ENCODE measurements around the gene AGXT2. TPM values are rescaled to one million over a fixed set of nuclear protein-coding genes. Genes with fewer than 3 reads are reported as not detected.

The AGXT2 gene
- total RNA-seq, 1 experiment from 2014 or later = not detected

GRCh38 chr5:35061211-35061770 lies 13.5 kb upstream of the AGXT2 start:
- TF ChIP-seq CTCF (conservative IDR thresholded peaks at IDR 0.05; ENCODE audit: low read depth, low read length) (no peak), EZH2phosphoT487 (IDR thresholded peaks at IDR 0.05; ENCODE audit: borderline replicate concordance, low read length) (no peak), EZH2 (IDR thresholded peaks at IDR 0.05; ENCODE audit: low read length, unreplicated experiment) (no peak)
- no peak for ATAC-seq
- peaks cover 88% of the 10 kb centered on the region for H3K27me3 ChIP-seq (ENCODE audit: low read length)
- intact Hi-C loops (cut with micrococcal nuclease) = no loop called here
- no peak for DNase-seq
- no peak overlapping the region for H3K4me3 ChIP-seq (ENCODE audit: low read length)
- H3K27ac ChIP-seq (ENCODE audit: low read length) = no peak overlapping the region
- H3K36me3 ChIP-seq (ENCODE audit: low read depth, low read length) = no peaks in the 10 kb centered on the region
- CTCF ChIA-PET = no interaction called here
- H3K4me2 ChIP-seq (ENCODE audit: low read length) = no peak overlapping the region
- no peak overlapping the region for H2AFZ ChIP-seq (ENCODE audit: low read length)
- H3K9ac ChIP-seq (ENCODE audit: low read length) = no peak overlapping the region
- H3K4me1 ChIP-seq (ENCODE audit: insufficient read depth, low read length) = no peaks in the 10 kb centered on the region
- H3K9me3 ChIP-seq (ENCODE audit: low read length) = no peaks in the 10 kb centered on the region
- no peaks in the 10 kb centered on the region for H3K9me2 ChIP-seq (replicated peaks; ENCODE audit: low read length)
- H3F3A ChIP-seq (ENCODE audit: low read length, unreplicated experiment) = no peaks in the 10 kb centered on the region
- H3K79me2 ChIP-seq (ENCODE audit: low read length) = no peaks in the 10 kb centered on the region
- H4K20me1 ChIP-seq (ENCODE audit: low read length) = no peaks in the 10 kb centered on the region
- POLR2A ChIA-PET (ENCODE audit: unreplicated experiment) = no interaction called here
- BruUV-seq (replicated peaks) = no TSS peak

GRCh38 chr5:35060236-35060635 lies 12.5 kb upstream of the AGXT2 start:
- TF ChIP-seq EZH2phosphoT487 (IDR thresholded peaks at IDR 0.05; ENCODE audit: borderline replicate concordance, low read length) (no peak), EZH2 (IDR thresholded peaks at IDR 0.05; ENCODE audit: low read length, unreplicated experiment) (no peak), CTCF (conservative IDR thresholded peaks at IDR 0.05; ENCODE audit: low read depth, low read length) (no peak)
- CTCF ChIA-PET = no interaction called here
- intact Hi-C loops (cut with micrococcal nuclease) = no loop called here
- ATAC-seq (no peak), DNase-seq (no peak)
- no peak overlapping the region for H3K4me2 ChIP-seq (ENCODE audit: low read length)
- H3K4me1 ChIP-seq (ENCODE audit: insufficient read depth, low read length) = no peaks in the 10 kb centered on the region
- POLR2A ChIA-PET (ENCODE audit: unreplicated experiment) = no interaction called here
- no peaks in the 10 kb centered on the region for H3K9me3 ChIP-seq (ENCODE audit: low read length)
- no TSS peak for BruUV-seq (replicated peaks)
- no peaks in the 10 kb centered on the region for H3K79me2 ChIP-seq (ENCODE audit: low read length)
- H3K36me3 ChIP-seq (ENCODE audit: low read depth, low read length) = no peaks in the 10 kb centered on the region
- H3K27ac ChIP-seq (ENCODE audit: low read length) = no peak overlapping the region
- no peaks in the 10 kb centered on the region for H3K9me2 ChIP-seq (replicated peaks; ENCODE audit: low read length)
- H2AFZ ChIP-seq (ENCODE audit: low read length) = no peak overlapping the region
- H3F3A ChIP-seq (ENCODE audit: low read length, unreplicated experiment) = no peaks in the 10 kb centered on the region
- H4K20me1 ChIP-seq (ENCODE audit: low read length) = no peaks in the 10 kb centered on the region
- H3K4me3 ChIP-seq (ENCODE audit: low read length) = no peak overlapping the region
- no peak overlapping the region for H3K9ac ChIP-seq (ENCODE audit: low read length)
- H3K27me3 ChIP-seq (ENCODE audit: low read length) = peaks cover 94% of the 10 kb centered on the region

GRCh38 chr5:35059251-35059650 lies 11.5 kb upstream of the AGXT2 start:
- no peak for DNase-seq
- no peaks in the 10 kb centered on the region for H3K36me3 ChIP-seq (ENCODE audit: low read depth, low read length)
- CTCF ChIA-PET = no interaction called here
- no peak for ATAC-seq
- intact Hi-C loops (cut with micrococcal nuclease) = no loop called here
- no peaks in the 10 kb centered on the region for H4K20me1 ChIP-seq (ENCODE audit: low read length)
- no peak overlapping the region for H3K4me3 ChIP-seq (ENCODE audit: low read length)
- no peaks in the 10 kb centered on the region for H3K9me3 ChIP-seq (ENCODE audit: low read length)
- POLR2A ChIA-PET (ENCODE audit: unreplicated experiment) = no interaction called here
- TF ChIP-seq EZH2phosphoT487 (IDR thresholded peaks at IDR 0.05; ENCODE audit: borderline replicate concordance, low read length) (no peak), EZH2 (IDR thresholded peaks at IDR 0.05; ENCODE audit: low read length, unreplicated experiment) (no peak), CTCF (conservative IDR thresholded peaks at IDR 0.05; ENCODE audit: low read depth, low read length) (no peak)
- H3K27me3 ChIP-seq (ENCODE audit: low read length) = peaks cover 93% of the 10 kb centered on the region
- H3K9me2 ChIP-seq (replicated peaks; ENCODE audit: low read length) = no peaks in the 10 kb centered on the region
- no peaks in the 10 kb centered on the region for H3K79me2 ChIP-seq (ENCODE audit: low read length)
- H3K9ac ChIP-seq (ENCODE audit: low read length) = no peak overlapping the region
- H3K4me2 ChIP-seq (ENCODE audit: low read length) = no peak overlapping the region
- H2AFZ ChIP-seq (ENCODE audit: low read length) = no peak overlapping the region
- no TSS peak for BruUV-seq (replicated peaks)
- no peaks in the 10 kb centered on the region for H3F3A ChIP-seq (ENCODE audit: low read length, unreplicated experiment)
- no peak overlapping the region for H3K27ac ChIP-seq (ENCODE audit: low read length)
- no peaks in the 10 kb centered on the region for H3K4me1 ChIP-seq (ENCODE audit: insufficient read depth, low read length)
